ENCODE results near the gene TMEM170B. TPM values are rescaled to one million over a fixed set of nuclear protein-coding genes. Genes with fewer than 3 reads are reported as not detected.

TMEM170B gene
- polyA plus RNA-seq, 3 donors: 11.7 to 33.4 (median 19.7) TPM

- Histone ChIP-seq H2AFZ (ENCODE audit: insufficient read depth, low read depth, low read length, poor library complexity, severe bottlenecking) (no peak overlapping the region), H3K4me1 (ENCODE audit: control insufficient read depth in 1 of 2, insufficient read depth in 2 of 2, low read length in 2 of 2) (peaks cover 62 to 87% of the 10 kb centered on the region in 2 donors), H3K36me3 (replicated peaks in 1 of 2; ENCODE audit: control insufficient read depth in 1 of 2, insufficient read depth in 2 of 2, low read length in 2 of 2) (no peaks in the 10 kb centered on the region), H3K4me2 (replicated peaks; ENCODE audit: extremely low read depth, low read length, poor library complexity, severe bottlenecking) (peak overlapping the region; percentile 46), H3K27me3 (ENCODE audit: control insufficient read depth in 2 of 2, insufficient read depth in 2 of 2, low read length in 2 of 2) (no peaks in the 10 kb centered on the region), H3K79me2 (ENCODE audit: insufficient read depth, low read length) (peaks cover 100% of the 10 kb centered on the region), H4K20me1 (ENCODE audit: insufficient read depth, low read length) (peaks cover 83% of the 10 kb centered on the region), H3K4me3 (replicated peaks in 1 of 3; ENCODE audit: low read depth in 2 of 3, low read length in 3 of 3) (peak overlapping the region in 1 of 3 experiments; percentile 32), H3K9ac (ENCODE audit: insufficient read depth, low read length, poor library complexity, severe bottlenecking) (no peak overlapping the region), H3K9me3 (replicated peaks in 1 of 2; ENCODE audit: control insufficient read depth in 1 of 2, insufficient read depth in 1 of 2, low read length in 2 of 2) (no peaks in the 10 kb centered on the region), H3K27ac (ENCODE audit: low read depth in 1 of 2, low read length in 2 of 2) (peak overlapping the region in 1 of 2 donors; percentile 52)
- no peak for TF ChIP-seq CTCF (IDR thresholded peaks at IDR 0.05)
- WGBS (ENCODE audit: insufficient coverage): no CpG with 5 or more reads among the region's 3 CpGs
- no peak for DNase-seq
- no peak overlapping the region for H3K4me3 Mint-ChIP-seq
- intact Hi-C loops (cut with micrococcal nuclease): no loop called here
- peaks cover 0 to 1% (median 0%) of the 10 kb centered on the region in 3 donors for H3K27me3 Mint-ChIP-seq (ENCODE audit: low read depth in 3 of 3)
- H3K9me3 Mint-ChIP-seq: peaks cover 0 to 2% (median 0%) of the 10 kb centered on the region in 7 donors
- H3K4me1 Mint-ChIP-seq: peaks cover 82% of the 10 kb centered on the region
- H3K27ac Mint-ChIP-seq: peak overlapping the region in 6 of 7 donors; percentile 12 to 84 (median 72)
- H3K36me3 Mint-ChIP-seq: peaks cover 17 to 20% of the 10 kb centered on the region in 2 donors
Observed at GRCh38 chr6:11553824-11554223, 16.3 kb downstream of the TMEM170B start.

- Histone ChIP-seq H2AFZ (ENCODE audit: insufficient read depth, low read depth, low read length, poor library complexity, severe bottlenecking) (no peak overlapping the region), H3K9ac (ENCODE audit: insufficient read depth, low read length, poor library complexity, severe bottlenecking) (no peak overlapping the region), H3K4me1 (ENCODE audit: control insufficient read depth in 1 of 2, insufficient read depth in 2 of 2, low read length in 2 of 2) (peaks cover 41 to 73% of the 10 kb centered on the region in 2 donors), H3K79me2 (ENCODE audit: insufficient read depth, low read length) (peaks cover 100% of the 10 kb centered on the region), H3K27me3 (ENCODE audit: control insufficient read depth in 2 of 2, insufficient read depth in 2 of 2, low read length in 2 of 2) (no peaks in the 10 kb centered on the region), H3K4me3 (replicated peaks in 1 of 3; ENCODE audit: low read depth in 2 of 3, low read length in 3 of 3) (no peak overlapping the region), H3K36me3 (replicated peaks in 1 of 2; ENCODE audit: control insufficient read depth in 1 of 2, insufficient read depth in 2 of 2, low read length in 2 of 2) (peaks cover 0 to 2% of the 10 kb centered on the region in 2 donors), H3K9me3 (replicated peaks in 1 of 2; ENCODE audit: control insufficient read depth in 1 of 2, insufficient read depth in 1 of 2, low read length in 2 of 2) (no peaks in the 10 kb centered on the region), H3K4me2 (replicated peaks; ENCODE audit: extremely low read depth, low read length, poor library complexity, severe bottlenecking) (peak overlapping the region; percentile 20), H3K27ac (ENCODE audit: low read depth in 1 of 2, low read length in 2 of 2) (peak overlapping the region in 1 of 2 donors; percentile 26), H4K20me1 (ENCODE audit: insufficient read depth, low read length) (peaks cover 97% of the 10 kb centered on the region)
- Mint-ChIP-seq H3K9me3 (peaks cover 0 to 2% (median 0%) of the 10 kb centered on the region in 7 donors), H3K27me3 (ENCODE audit: low read depth in 3 of 3) (peaks cover 0 to 1% (median 0%) of the 10 kb centered on the region in 3 donors), H3K27ac (peak overlapping the region in 6 of 7 donors; percentile 41 to 81 (median 80)), H3K4me1 (peaks cover 71% of the 10 kb centered on the region), H3K36me3 (peaks cover 15 to 20% of the 10 kb centered on the region in 2 donors), H3K4me3 (no peak overlapping the region)
- intact Hi-C loops (cut with micrococcal nuclease): no loop called here
- no peak for TF ChIP-seq CTCF (IDR thresholded peaks at IDR 0.05)
- DNase-seq: no peak
- no CpG with 5 or more reads among the region's 3 CpGs for WGBS (ENCODE audit: insufficient coverage)
Observed at GRCh38 chr6:11556309-11556708, 18.8 kb downstream of the TMEM170B start.
